HG03196 (cell line): ENCODE data around the gene UBL3.

Experiments used
- ATAC-seq: cut with Tn5 transposase; IDR thresholded peaks from one replicate; pipeline ENCODE4 v1.9.1; 2021; ENCODE audit not compliant: unreplicated experiment

The UBL3 gene

GRCh38 chr13:29815336-29815735 is 35.1 kb downstream of the UBL3 start:
- ATAC-seq = no peak

DNA sequence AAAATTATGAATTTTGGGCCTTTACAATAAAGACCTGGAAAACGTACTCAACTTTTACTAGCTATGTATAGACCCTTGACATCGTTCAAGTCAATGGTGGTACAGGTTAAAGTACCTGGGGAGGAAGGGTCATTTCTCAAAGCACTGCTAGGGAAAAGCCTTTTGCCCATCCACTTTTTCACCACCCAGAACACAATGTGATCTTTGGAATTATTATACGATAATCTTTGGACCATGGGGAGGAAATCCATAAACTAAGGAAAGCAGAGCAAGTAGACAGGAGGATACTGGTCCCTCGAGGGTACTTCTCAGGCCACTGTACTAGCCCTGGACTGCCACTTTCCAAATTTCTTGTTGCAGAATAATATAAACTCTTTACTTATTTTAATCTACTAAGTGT is 39.5 kb downstream of the UBL3 start:
- no peak for ATAC-seq

DNA sequence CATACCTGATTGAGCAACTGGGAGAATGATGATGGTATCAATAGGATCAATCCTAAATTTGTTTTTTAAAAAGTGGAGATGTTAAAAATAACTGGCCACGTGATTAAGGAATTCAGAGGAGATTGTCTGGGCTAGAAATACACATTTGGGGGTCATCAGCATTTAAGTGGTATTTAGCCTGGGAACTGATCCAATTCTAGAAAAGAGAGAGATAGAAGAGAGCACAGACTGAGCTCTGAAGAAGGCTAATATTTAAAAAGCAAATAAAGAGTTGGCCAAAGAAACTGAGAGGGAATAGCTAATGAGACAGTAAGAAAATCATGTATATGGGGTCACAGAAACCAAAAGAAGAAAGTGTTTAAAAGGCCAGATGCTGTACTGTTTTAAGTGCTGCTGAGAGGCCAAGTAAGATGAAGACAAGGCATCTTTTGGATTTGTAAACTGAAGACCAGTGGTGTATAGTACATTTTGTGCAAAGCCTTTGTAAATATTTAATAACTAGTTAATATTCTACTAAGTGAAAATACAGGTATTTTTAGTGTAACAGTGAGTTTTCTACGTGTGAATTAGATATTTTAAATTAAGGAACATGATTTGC is 40.2 kb downstream of the UBL3 start:
- no peak for ATAC-seq

DNA sequence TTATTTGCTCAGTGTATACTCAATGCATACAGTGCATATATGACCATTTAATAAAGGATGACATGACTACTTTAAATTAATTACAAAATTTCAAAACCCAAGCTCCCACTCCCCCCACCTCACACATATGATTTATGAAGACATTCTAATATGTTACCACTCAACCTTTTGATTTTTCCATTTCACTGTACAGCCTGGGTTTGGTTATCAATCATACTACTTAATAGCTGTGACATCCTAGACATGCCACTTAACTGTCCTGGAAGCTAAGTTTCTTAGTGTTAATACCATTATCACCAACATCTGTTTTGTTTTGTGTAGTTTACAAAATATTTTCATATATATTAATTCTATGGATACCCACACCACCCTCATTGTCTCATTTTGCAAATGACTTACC is 42.2 kb downstream of the UBL3 start:
- no peak for ATAC-seq

DNA sequence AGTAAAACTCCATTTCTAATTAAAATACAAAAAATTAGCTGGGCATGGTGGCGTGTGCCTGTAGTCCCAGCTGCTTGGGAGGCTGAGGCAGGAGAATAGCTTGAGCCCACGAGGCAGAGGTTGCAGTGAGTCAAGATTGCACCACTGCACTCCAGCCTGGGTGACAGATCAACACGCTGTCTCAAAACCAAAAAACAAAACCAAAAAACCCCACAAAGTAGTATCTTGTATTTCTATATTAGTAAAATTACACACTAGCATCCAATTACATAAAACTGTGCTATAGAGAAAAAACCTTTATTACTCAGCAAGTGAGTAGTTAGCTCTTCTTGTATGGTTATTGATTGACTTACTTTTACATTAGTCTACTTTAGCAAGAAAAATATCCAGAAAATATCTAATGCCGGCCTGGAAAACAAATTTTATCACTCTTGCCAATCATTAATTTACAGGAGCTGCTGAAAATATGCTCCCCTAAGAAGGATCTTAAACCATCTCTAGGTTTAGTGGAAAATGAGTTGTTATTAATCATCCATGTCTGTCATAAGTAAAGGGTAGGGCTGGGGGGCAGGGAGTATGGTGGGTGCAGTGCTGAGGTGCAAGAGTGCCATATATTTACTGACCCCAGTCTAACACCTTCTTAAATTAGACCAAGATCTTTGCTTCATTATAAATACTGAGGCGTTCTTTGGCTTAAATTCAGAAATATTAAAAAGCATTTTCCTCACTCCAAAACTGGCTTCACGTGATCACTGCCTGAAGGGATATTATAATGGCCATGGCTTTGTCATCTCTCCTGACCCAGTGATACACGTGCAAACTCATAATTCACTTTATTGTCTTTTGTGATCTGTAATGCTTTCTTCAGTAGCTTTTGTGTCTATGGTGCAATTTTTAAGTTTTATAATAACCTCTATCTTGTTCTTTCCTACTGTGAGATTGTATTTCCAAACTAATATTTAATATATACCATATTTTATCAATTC is 44.1 kb downstream of the UBL3 start:
- ATAC-seq = no peak

GRCh38 chr13:29803221-29803620 is 47.2 kb downstream of the UBL3 start:
- ATAC-seq = no peak

GRCh38 chr13:29802621-29803020 is 47.8 kb downstream of the UBL3 start:
- ATAC-seq = no peak

DNA sequence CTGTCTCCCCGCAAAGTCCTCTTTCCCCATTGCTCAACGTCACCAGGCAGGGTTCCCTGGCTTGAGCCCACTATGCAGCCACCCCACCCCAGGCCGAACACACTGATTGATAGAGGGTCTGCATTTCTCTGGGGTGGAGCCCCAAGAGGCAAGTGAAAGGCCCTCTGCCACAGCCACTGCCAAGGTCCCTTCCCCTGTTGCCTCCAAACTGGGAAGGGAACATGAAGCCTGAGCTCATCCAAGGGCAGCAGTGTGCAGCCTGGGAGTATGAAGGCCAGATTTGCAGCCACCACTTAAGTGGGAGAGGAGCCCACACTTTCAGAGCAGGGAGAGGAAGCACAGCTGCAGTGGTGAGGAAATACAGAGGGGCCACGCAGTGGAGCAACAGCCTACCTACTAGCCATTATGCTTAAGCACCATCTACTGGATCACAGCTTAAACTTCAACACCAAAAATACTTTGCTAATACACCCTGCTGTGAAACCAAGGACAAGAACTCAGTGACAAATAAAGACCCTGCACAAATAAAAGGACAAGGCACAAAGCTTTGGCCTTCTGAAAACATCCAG is 48.6 kb downstream of the UBL3 start:
- no peak for ATAC-seq

- ATAC-seq = no peak
Observed at GRCh38 chr13:29801102-29801501, 49.3 kb downstream of the UBL3 start.

GRCh38 chr13:29800687-29801086 is 49.7 kb downstream of the UBL3 start:
- no peak for ATAC-seq

- no peak for ATAC-seq
Observed at GRCh38 chr13:29799041-29799440, 51.4 kb downstream of the UBL3 start.

GRCh38 chr13:29791997-29792780 is 58.2 kb downstream of the UBL3 start:
- ATAC-seq = no peak

DNA sequence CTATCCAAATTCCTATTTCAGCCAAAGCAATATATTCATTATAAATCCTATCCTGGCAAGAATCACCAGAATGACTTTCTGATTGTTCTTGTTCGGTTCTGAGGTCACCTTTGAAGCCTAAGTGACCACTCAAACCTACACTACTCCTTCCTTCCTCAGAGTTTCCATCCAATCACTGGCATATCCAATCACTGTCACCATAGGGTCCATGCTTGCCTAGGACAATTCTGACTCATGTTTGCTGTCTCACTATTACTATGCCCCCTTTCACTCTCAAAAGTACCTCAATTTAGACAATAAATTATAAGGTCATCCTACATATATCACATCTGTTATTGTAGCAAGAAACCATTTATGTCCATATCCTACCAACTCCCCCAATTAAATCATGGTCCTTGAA is 58.9 kb downstream of the UBL3 start:
- no peak for ATAC-seq

GRCh38 chr13:29786698-29787097 is 63.7 kb downstream of the UBL3 start:
- ATAC-seq = no peak

DNA sequence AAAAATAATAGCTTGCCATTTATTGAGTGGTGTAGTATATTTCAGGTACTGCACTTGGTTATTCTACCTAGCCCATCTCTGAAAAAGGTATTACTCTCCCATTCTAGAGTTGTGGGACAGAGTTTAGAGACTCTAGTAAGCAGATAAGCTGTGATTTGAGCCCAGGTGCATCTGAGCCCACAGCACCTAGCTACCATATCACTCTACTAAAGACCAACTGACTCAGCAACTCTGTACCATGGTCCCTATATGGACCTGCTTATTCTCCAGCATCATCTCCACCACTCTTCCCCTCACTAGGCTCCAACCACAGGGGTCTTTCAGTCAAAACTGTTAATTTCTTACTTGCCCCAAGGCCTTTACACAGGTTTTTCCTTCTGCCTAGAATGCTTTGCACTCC is 64.4 kb downstream of the UBL3 start:
- no peak for ATAC-seq

DNA sequence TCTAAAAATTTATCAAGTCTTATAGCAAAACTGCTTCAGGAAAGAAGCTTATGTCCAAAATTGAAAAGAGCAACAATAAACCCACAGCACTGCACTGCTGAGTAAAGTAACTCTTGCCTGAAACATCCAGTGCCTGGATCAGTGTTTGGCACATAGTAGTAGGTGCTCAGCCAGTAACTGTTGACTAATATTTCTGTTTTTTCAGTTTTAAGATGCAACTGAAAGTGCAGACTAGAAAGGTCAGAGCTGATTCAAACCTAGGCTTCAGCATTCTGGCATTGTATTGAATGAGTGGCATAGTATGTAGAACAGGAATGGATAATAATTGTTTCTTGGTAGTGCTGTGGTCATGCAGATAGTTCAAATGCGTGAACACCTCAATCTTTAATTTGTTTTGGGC is 67.6 kb downstream of the UBL3 start:
- ATAC-seq = no peak

GRCh38 chr13:29774830-29775229 is 75.6 kb downstream of the UBL3 start:
- no peak for ATAC-seq

GRCh38 chr13:29771247-29771646 is 79.2 kb downstream of the UBL3 start:
- no peak for ATAC-seq

DNA sequence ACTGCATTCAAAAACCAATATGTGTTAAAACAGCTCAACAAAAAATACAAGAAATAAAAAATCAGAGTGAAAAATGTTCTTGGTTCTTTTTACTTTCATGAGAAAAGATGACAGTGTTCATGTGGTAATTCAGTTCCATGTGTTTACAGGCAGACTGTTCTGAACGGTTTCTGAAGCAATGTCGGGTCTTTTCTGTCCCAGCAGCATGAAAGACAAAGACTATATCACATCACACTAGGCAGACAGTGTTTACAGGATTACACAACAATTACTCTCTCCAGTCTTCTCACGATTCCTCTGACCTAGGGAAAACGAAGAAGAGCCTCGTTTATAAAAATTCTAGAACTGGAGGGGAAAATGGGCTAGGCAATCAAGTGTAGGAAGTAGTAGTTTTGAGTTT is 83.4 kb downstream of the UBL3 start:
- ATAC-seq = no peak

GRCh38 chr13:29763436-29764180 is 86.8 kb downstream of the UBL3 start:
- no peak for ATAC-seq

GRCh38 chr13:29761815-29762214 is 88.6 kb downstream of the UBL3 start:
- ATAC-seq = no peak
